ENCODE measurements around the gene TMEM178B.
"Not testable (repeated sequence)": the region's sequence is repeated elsewhere in the genome, so short reads cannot be mapped to it uniquely, and the experiment has no call there.

The TMEM178B gene

GRCh38 chr7:141185369-141185967 lies 111.6 kb downstream of the TMEM178B start:
- DNase-seq, result no peak

- DNase-seq, result no peak
Measured at GRCh38 chr7:141189231-141189630, 115.4 kb downstream of the TMEM178B start.

GRCh38 chr7:141190495-141190894 lies 116.6 kb downstream of the TMEM178B start:
- DNase-seq, result no peak

- DNase-seq, result no peak
Measured at GRCh38 chr7:141191277-141191676, 117.4 kb downstream of the TMEM178B start.

- DNase-seq, result no peak
Measured at GRCh38 chr7:141193066-141193465, 119.2 kb downstream of the TMEM178B start.

- DNase-seq, result not testable (repeated sequence)
Measured at GRCh38 chr7:141195722-141196121, 121.9 kb downstream of the TMEM178B start.

GRCh38 chr7:141198194-141198958 lies 124.5 kb downstream of the TMEM178B start:
- DNase-seq, result no peak

GRCh38 chr7:141200191-141201108 lies 126.6 kb downstream of the TMEM178B start:
- DNase-seq, result no peak

- no peak for DNase-seq
Measured at GRCh38 chr7:141201145-141201885, 127.5 kb downstream of the TMEM178B start.

GRCh38 chr7:141202535-141202934 lies 128.7 kb downstream of the TMEM178B start:
- DNase-seq, result no peak

- DNase-seq, result no peak
Measured at GRCh38 chr7:141203177-141203576, 129.3 kb downstream of the TMEM178B start.

GRCh38 chr7:141203586-141203985 lies 129.7 kb downstream of the TMEM178B start:
- no peak for DNase-seq

- DNase-seq, result no peak
Measured at GRCh38 chr7:141207661-141208060, 133.8 kb downstream of the TMEM178B start.

- no peak for DNase-seq
Measured at GRCh38 chr7:141208539-141208938, 134.7 kb downstream of the TMEM178B start.

- no peak for DNase-seq
Measured at GRCh38 chr7:141209454-141209853, 135.6 kb downstream of the TMEM178B start.

- DNase-seq, result no peak
Measured at GRCh38 chr7:141210862-141211261, 137.0 kb downstream of the TMEM178B start.

- DNase-seq, result no peak
Measured at GRCh38 chr7:141213226-141213625, 139.4 kb downstream of the TMEM178B start.

GRCh38 chr7:141217938-141218337 lies 144.1 kb downstream of the TMEM178B start:
- no peak for DNase-seq

- no peak for DNase-seq
Measured at GRCh38 chr7:141218941-141219340, 145.1 kb downstream of the TMEM178B start.

GRCh38 chr7:141220263-141220880 lies 146.5 kb downstream of the TMEM178B start:
- DNase-seq, result no peak

- DNase-seq, result no peak
Measured at GRCh38 chr7:141221007-141221612, 147.2 kb downstream of the TMEM178B start.

Data from 8988T (cell line).